Gastrocnemius medialis (tissue), 4 donors: ENCODE data around the gene ZNF213. TPM values are rescaled to one million over a fixed set of nuclear protein-coding genes. Genes with fewer than 3 reads are reported as not detected.

Source experiments
- ATAC-seq, 2 donors: fragments of 150-250 bp; one replicate each; pipeline ENCODE4 v1.9.1; 2016
- DNase-seq, 2 donors: peaks; one replicate each; pipeline ENCODE4 v3.0.0-alpha.2; 2019
- H3K27ac ChIP-seq, 4 donors: fragments of 200-600 bp; sonication (generic); 1 replicate in 1 of 4; 2 replicates in 3 of 4; pipeline ENCODE4 v1.5.1; 2016 to 2018; ENCODE audit warnings: mild to moderate bottlenecking in 2 of 4, moderate library complexity in 1 of 4
- H3K27me3 ChIP-seq, 3 donors: fragments of 200-600 bp; sonication (generic) in 2 of 3; 1 replicate in 1 of 3; 2 replicates in 2 of 3; pipeline versions ENCODE4 v1.5.1 to v1.6.0; 2016 to 2019; ENCODE audit warnings: mild to moderate bottlenecking in 1 of 3, moderate library complexity in 1 of 3
- H3K36me3 ChIP-seq, 2 donors: fragments of 200-600 bp; sonication (generic) in 1 of 2; one replicate each; pipeline ENCODE4 v1.5.1; 2017 to 2018
- H3K4me1 ChIP-seq, 2 donors: fragments of 200-600 bp; sonication (generic) in 1 of 2; one replicate each; pipeline ENCODE4 v1.5.1; 2016 to 2017; ENCODE audit warnings: mild to moderate bottlenecking in 2 of 2
- H3K4me3 ChIP-seq, 4 donors: fragments of 200-600 bp; sonication (generic) in 3 of 4; 1 replicate in 1 of 4; 2 replicates in 3 of 4; pipeline ENCODE4 v1.5.1; 2016 to 2019; ENCODE audit warnings: mild to moderate bottlenecking in 2 of 4
- H3K9me3 ChIP-seq, 3 donors: fragments of 200-600 bp; sonication (generic) in 2 of 3; 1 replicate in 1 of 3; 2 replicates in 2 of 3; pipeline ENCODE4 v1.5.1; 2016 to 2019
- CTCF ChIP-seq, 5 experiments: fragments of 450-650 bp in 3 of 5; fragments of 200-600 bp in 2 of 5; sonication (generic) in 2 of 5; IDR thresholded peaks in 4 of 5; conservative IDR thresholded peaks in 1 of 5; 1 replicate in 4 of 5; 2 replicates in 1 of 5; pipeline ENCODE4 v1.5.1; 2016 to 2019; ENCODE audit warnings: antibody characterized with exemption in 5 of 5, mild to moderate bottlenecking in 3 of 5, moderate library complexity in 3 of 5
- POLR2A ChIP-seq, 2 donors: fragments of 450-650 bp; IDR thresholded peaks; one replicate each; pipeline ENCODE4 v1.6.1; 2017; ENCODE audit warnings: antibody characterized with exemption in 2 of 2, mild to moderate bottlenecking in 2 of 2, moderate library complexity in 2 of 2
- in situ Hi-C, 4 donors: fragments of 200-750 bp; cut with MboI; loops; one replicate each; pipeline versions ENCODE4 v1.15.0 to v1.8.0; 2017; ENCODE audit warnings: low sequenced_read_pairs in 4 of 4
- intact Hi-C: fragments of 100-400 bp; cut with DNase I; formaldehyde crosslinking; loops from one replicate; pipeline ENCODE4 v1.15.1; 2023; ENCODE audit warnings: low total_unique reads
- total RNA-seq, 4 donors: library from RNA; depleted of rRNA; stranded (reverse); fragments of >200 nt; gene quantifications; one replicate each; pipeline versions ENCODE4 v1.1.0 to v1.2.3, GENCODE V29; 2016

ZNF213 gene
- total RNA-seq, 4 donors from 2014 or later: 8.9 to 18.6 (median 14.5) TPM

- Histone ChIP-seq H3K27me3 (peaks cover 3 to 16% (median 11%) of the 10 kb centered on the region in 3 donors), H3K4me1 (peaks cover 37 to 43% of the 10 kb centered on the region in 2 donors), H3K4me3 (no peak overlapping the region), H3K27ac (no peak overlapping the region), H3K36me3 (no peaks in the 10 kb centered on the region), H3K9me3 (no peaks in the 10 kb centered on the region)
- in situ Hi-C loops (no loop called here), intact Hi-C loops (loop anchor here (10.0 kb wide), 1 partner anchor 262 kb away; the partner anchor contains the start of gene FLYWCH2)
- DNase-seq (no peak), ATAC-seq (no peak)
- TF ChIP-seq CTCF (IDR thresholded peaks at IDR 0.05 in 4 of 5, conservative IDR thresholded peaks at IDR 0.05 in 1 of 5) (no peak), POLR2A (IDR thresholded peaks at IDR 0.05) (no peak)
These were observed 12.4 kb downstream of the ZNF213 start for GRCh38 chr16:3147046-3147756.

GRCh38 chr16:3147757-3148104 is 12.9 kb downstream of the ZNF213 start:
- Histone ChIP-seq H3K9me3 (no peaks in the 10 kb centered on the region), H3K27me3 (peaks cover 3 to 21% (median 11%) of the 10 kb centered on the region in 3 donors), H3K36me3 (no peaks in the 10 kb centered on the region), H3K4me3 (no peak overlapping the region), H3K4me1 (peaks cover 32 to 38% of the 10 kb centered on the region in 2 donors), H3K27ac (no peak overlapping the region)
- intact Hi-C loops: loop anchor here (10.0 kb wide), 1 partner anchor 263 kb away; the partner anchor contains the start of gene FLYWCH2
- in situ Hi-C loops: no loop called here
- DNase-seq (no peak), ATAC-seq (no peak)
- TF ChIP-seq CTCF (IDR thresholded peaks at IDR 0.05 in 4 of 5, conservative IDR thresholded peaks at IDR 0.05 in 1 of 5): no peak
- no peak for TF ChIP-seq POLR2A (IDR thresholded peaks at IDR 0.05)

- intact Hi-C loops (loop anchor here (10.0 kb wide), 1 partner anchor 264 kb away; the partner anchor contains the start of gene FLYWCH2), in situ Hi-C loops (no loop called here)
- ATAC-seq (no peak), DNase-seq (no peak)
- Histone ChIP-seq H3K36me3 (no peaks in the 10 kb centered on the region), H3K27ac (no peak overlapping the region), H3K4me3 (no peak overlapping the region), H3K4me1 (peaks cover 25 to 32% of the 10 kb centered on the region in 2 donors), H3K9me3 (no peaks in the 10 kb centered on the region), H3K27me3 (peaks cover 8 to 22% (median 11%) of the 10 kb centered on the region in 3 donors)
- TF ChIP-seq CTCF (IDR thresholded peaks at IDR 0.05 in 4 of 5, conservative IDR thresholded peaks at IDR 0.05 in 1 of 5) (no peak), POLR2A (IDR thresholded peaks at IDR 0.05) (no peak)
These were observed 13.7 kb downstream of the ZNF213 start for GRCh38 chr16:3148256-3149192.

- peaks cover 9 to 22% (median 11%) of the 10 kb centered on the region in 3 donors for H3K27me3 ChIP-seq
- peak overlapping the region in 1 of 4 donors; percentile 68 for H3K27ac ChIP-seq
- TF ChIP-seq CTCF (IDR thresholded peaks at IDR 0.05 in 4 of 5, conservative IDR thresholded peaks at IDR 0.05 in 1 of 5): no peak
- no peak for TF ChIP-seq POLR2A (IDR thresholded peaks at IDR 0.05)
- no peak overlapping the region for H3K4me3 ChIP-seq
- intact Hi-C loops (loop anchor here (10.0 kb wide), 1 partner anchor 264 kb away; the partner anchor contains the start of gene FLYWCH2), in situ Hi-C loops (no loop called here)
- H3K36me3 ChIP-seq: no peaks in the 10 kb centered on the region
- H3K4me1 ChIP-seq: peaks cover 20 to 27% of the 10 kb centered on the region in 2 donors
- H3K9me3 ChIP-seq: no peaks in the 10 kb centered on the region
- ATAC-seq (no peak), DNase-seq (no peak)
These were observed 14.3 kb downstream of the ZNF213 start for GRCh38 chr16:3149193-3149530.
